OCI-LY7 (cell line): ENCODE measurements around the gene CMTM7. TPM values are rescaled to one million over a fixed set of nuclear protein-coding genes. Genes with fewer than 3 reads are reported as not detected.

Experiments
- BruUV-seq: library from RNA; stranded (reverse); fragments of 400-500 nt; replicated peaks from 2 replicates; lab custom pipeline; 2021; lab: Mats Ljungman, UMichigan
- CTCF ChIA-PET: fragments of 300-600 bp; sonication (Branson Sonifier 250); formaldehyde crosslinking; loops from one replicate; lab custom pipeline; 2022; ENCODE audit warnings: antibody characterized with exemption; ENCODE audit not compliant: unreplicated experiment; lab: Charles Lee
- POLR2A ChIA-PET: fragments of 300-600 bp; sonication (Branson Sonifier 250); formaldehyde crosslinking; loops from one replicate; lab custom pipeline; 2022; ENCODE audit warnings: antibody characterized with exemption; lab: Charles Lee
- DNase-seq: peaks from one replicate; pipeline ENCODE4 v3.0.0-alpha.2; 2015; ENCODE audit warnings: low spot score
- H2AFZ ChIP-seq: fragments of 200-600 bp; sonication (generic), shearing (Covaris generic); 2 replicates; pipeline ENCODE4 v1.6.1; 2014; ENCODE audit warnings: mild to moderate bottlenecking, antibody characterized with exemption, low read length, moderate library complexity
- H3K27ac ChIP-seq: fragments of 200-600 bp; sonication (generic); 2 replicates; pipeline ENCODE4 v1.5.1; 2014; ENCODE audit warnings: mixed run types, low read depth, mild to moderate bottlenecking, moderate library complexity, low read length, inconsistent platforms; ENCODE audit not compliant: poor library complexity, severe bottlenecking
- H3K36me3 ChIP-seq: fragments of 200-600 bp; sonication (generic); 2 replicates; pipeline ENCODE4 v1.6.1; 2014; ENCODE audit warnings: mild to moderate bottlenecking, antibody characterized with exemption, low read length, moderate library complexity, mixed read lengths; ENCODE audit not compliant: insufficient read depth
- H3K4me1 ChIP-seq: fragments of 200-600 bp; sonication (generic); 2 replicates; pipeline ENCODE4 v1.5.1; 2014; ENCODE audit warnings: mild to moderate bottlenecking, low read length; ENCODE audit not compliant: insufficient read depth, poor library complexity, severe bottlenecking
- H3K4me2 ChIP-seq: fragments of 200-600 bp; sonication (generic); 2 replicates; pipeline ENCODE4 v1.6.1; 2014; ENCODE audit warnings: mild to moderate bottlenecking, low read length
- H3K4me3 ChIP-seq: fragments of 200-600 bp; sonication (generic); 2 replicates; pipeline ENCODE4 v1.5.1; 2014; ENCODE audit warnings: mild to moderate bottlenecking, low read depth, low read length; ENCODE audit not compliant: poor library complexity, severe bottlenecking
- H3K79me2 ChIP-seq: fragments of 200-600 bp; sonication (generic); 2 replicates; pipeline ENCODE4 v1.6.1; 2016; ENCODE audit warnings: low read depth, mild to moderate bottlenecking, low read length, moderate library complexity, mixed read lengths; ENCODE audit not compliant: insufficient read depth
- H3K9me2 ChIP-seq: fragments of 200-600 bp; sonication (generic); 2 replicates; pipeline ENCODE4 v1.6.1; 2016; ENCODE audit warnings: mild to moderate bottlenecking, low read length, mixed read lengths; ENCODE audit not compliant: insufficient read depth
- H3K9me3 ChIP-seq: fragments of 200-600 bp; sonication (generic); 2 replicates; pipeline ENCODE4 v1.6.1; 2014; ENCODE audit warnings: mild to moderate bottlenecking, mixed run types, low read length, mixed read lengths
- H4K20me1 ChIP-seq: fragments of 200-600 bp; sonication (generic); 2 replicates; pipeline ENCODE4 v1.6.1; 2014; ENCODE audit warnings: mild to moderate bottlenecking, antibody characterized with exemption, low read length, moderate library complexity, mixed read lengths; ENCODE audit not compliant: insufficient read depth
- EZH2phosphoT487 ChIP-seq: fragments of 200-600 bp; sonication (generic); IDR thresholded peaks from 2 replicates; pipeline ENCODE4 v1.6.1; 2018; ENCODE audit warnings: low read depth, borderline replicate concordance, mild to moderate bottlenecking, mixed run types, antibody characterized with exemption, low read length, moderate library complexity, mixed read lengths
- intact Hi-C: fragments of 100-400 bp; cut with micrococcal nuclease; formaldehyde crosslinking; loops from one replicate; pipeline ENCODE4 v1.10.0; 2022; ENCODE audit not compliant: unreplicated experiment
- total RNA-seq, 2 experiments: library from RNA; depleted of rRNA in 1 of 2; stranded (reverse); fragments of >200 nt in 1 of 2; shearing (Covaris generic) in 1 of 2; gene quantifications; 2 replicates each; pipeline ENCODE4 v1.2.3, GENCODE V29; 2014 to 2022
- TF ChIP-seq, protein P1 (sequence below): fragments of 200-600 bp; sonication (generic); conservative IDR thresholded peaks from 2 replicates; pipeline ENCODE4 v1.5.1; 2014; ENCODE audit warnings: mild to moderate bottlenecking, antibody characterized with exemption, low read length, moderate library complexity, mixed read lengths

CMTM7 gene
- total RNA-seq, 2 experiments from 2014 or later = 16.0 to 19.0 TPM

DNA sequence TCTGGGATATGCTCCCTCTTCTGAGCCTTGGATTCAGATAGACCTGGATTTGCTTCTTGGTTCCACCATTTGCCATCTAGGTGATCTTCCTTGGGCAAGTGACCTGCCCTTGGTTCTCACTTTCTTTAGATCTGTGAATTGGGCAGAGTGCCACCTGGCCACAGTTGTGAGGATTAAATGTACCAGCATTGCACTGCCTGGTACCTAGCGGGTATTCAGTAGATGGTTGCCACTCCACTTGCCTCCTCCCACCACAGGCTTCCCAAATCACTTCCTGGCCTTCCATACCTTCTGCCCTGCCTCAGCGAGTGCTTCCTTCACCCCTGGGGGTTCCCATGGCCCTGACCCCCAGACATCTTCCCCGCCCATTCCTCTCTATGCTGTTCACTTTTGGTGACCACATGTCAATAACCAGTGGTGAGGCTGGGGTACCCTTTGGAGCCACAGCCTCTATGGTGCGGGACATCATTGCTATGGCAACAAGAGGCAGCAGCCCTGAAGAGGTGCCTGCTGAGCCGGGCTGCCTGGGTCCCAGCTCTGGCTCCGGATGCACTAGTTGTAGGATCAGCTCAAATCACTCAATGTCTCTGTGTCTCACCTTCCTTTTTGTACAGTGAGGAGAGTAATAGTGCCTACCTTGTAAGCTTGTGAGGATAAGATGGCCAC is 40.5 kb downstream of the CMTM7 start:
- no peaks in the 10 kb centered on the region for H4K20me1 ChIP-seq
- no peaks in the 10 kb centered on the region for H3K36me3 ChIP-seq
- TF ChIP-seq, protein P1, sequence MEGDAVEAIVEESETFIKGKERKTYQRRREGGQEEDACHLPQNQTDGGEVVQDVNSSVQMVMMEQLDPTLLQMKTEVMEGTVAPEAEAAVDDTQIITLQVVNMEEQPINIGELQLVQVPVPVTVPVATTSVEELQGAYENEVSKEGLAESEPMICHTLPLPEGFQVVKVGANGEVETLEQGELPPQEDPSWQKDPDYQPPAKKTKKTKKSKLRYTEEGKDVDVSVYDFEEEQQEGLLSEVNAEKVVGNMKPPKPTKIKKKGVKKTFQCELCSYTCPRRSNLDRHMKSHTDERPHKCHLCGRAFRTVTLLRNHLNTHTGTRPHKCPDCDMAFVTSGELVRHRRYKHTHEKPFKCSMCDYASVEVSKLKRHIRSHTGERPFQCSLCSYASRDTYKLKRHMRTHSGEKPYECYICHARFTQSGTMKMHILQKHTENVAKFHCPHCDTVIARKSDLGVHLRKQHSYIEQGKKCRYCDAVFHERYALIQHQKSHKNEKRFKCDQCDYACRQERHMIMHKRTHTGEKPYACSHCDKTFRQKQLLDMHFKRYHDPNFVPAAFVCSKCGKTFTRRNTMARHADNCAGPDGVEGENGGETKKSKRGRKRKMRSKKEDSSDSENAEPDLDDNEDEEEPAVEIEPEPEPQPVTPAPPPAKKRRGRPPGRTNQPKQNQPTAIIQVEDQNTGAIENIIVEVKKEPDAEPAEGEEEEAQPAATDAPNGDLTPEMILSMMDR = no peak
- TF ChIP-seq EZH2phosphoT487 = no peak
- no peak overlapping the region for H2AFZ ChIP-seq
- no TSS peak for BruUV-seq
- CTCF ChIA-PET = interaction anchor here (1.3 to 2.2 kb wide), 2 partner anchors 9 to 23 kb away, joined by 3 to 12 read pairs; no protein-coding TSS in a partner anchor
- POLR2A ChIA-PET = interaction anchor here (1.0 to 2.4 kb wide), 6 partner anchors 7 to 56 kb away, joined by 3 to 13 read pairs (median 4); no protein-coding TSS in a partner anchor
- intact Hi-C loops = loop anchor here (2.0 to 10.0 kb wide), 3 partner anchors 31 to 1827 kb away; partner anchors contain the start of genes STT3B and TGFBR2
- peak overlapping the region; percentile 48 for H3K27ac ChIP-seq
- peaks cover 99% of the 10 kb centered on the region for H3K4me1 ChIP-seq
- H3K79me2 ChIP-seq = no peaks in the 10 kb centered on the region; the same call in 1 of the 2 replicates
- no peaks in the 10 kb centered on the region for H3K9me3 ChIP-seq
- peak overlapping the region; percentile 70 for H3K4me2 ChIP-seq
- no peak for DNase-seq
- H3K9me2 ChIP-seq = no peaks in the 10 kb centered on the region
- no peak overlapping the region for H3K4me3 ChIP-seq

DNA sequence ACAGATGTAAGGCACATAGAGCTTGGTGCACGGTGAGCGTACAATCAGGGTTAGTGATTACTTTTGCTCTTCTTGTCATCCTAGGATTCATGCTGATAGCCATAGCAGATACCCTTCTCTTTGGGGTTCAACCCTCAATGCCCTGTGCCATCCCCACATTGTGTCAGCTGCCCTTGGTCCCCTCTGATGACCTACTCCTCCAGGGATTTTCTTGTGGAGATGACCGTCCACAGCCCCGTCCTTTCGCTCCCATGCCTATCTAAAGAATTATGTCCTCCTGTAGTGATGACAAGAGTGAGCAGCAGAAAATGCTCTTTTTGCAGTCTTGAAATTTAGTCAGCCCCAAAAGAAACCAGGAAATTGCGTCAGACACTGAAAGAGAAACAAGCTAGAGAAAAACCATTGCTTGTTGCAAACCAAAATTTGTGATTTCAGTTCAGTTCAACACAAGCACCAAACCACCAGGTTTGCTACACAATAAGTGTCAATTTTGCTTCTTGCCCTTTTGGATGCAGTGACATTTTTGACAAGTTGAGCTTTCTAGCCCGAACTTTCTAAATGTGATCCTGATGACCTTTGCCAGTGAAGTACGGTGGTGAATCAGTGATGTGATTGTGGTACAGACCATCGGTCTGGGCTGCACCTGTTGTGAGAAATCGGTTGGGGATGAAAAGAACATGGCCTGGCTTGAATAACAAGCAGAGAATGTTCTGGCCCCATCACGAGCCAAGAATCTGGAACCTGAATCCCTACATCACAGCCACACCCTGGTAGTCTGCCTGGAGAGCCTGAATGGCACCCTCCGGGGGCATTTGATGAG is 41.3 kb downstream of the CMTM7 start:
- Histone ChIP-seq H2AFZ (peak overlapping the region; percentile 58; the same call in 1 of the 2 replicates), H4K20me1 (no peaks in the 10 kb centered on the region), H3K27ac (peak overlapping the region; percentile 48), H3K4me3 (peak overlapping the region; percentile 39), H3K4me2 (peak overlapping the region; percentile 70), H3K9me2 (no peaks in the 10 kb centered on the region), H3K9me3 (no peaks in the 10 kb centered on the region), H3K4me1 (peaks cover 99% of the 10 kb centered on the region), H3K36me3 (no peaks in the 10 kb centered on the region), H3K79me2 (no peaks in the 10 kb centered on the region; the same call in 1 of the 2 replicates)
- intact Hi-C loops = loop anchor here (2.0 to 10.0 kb wide), 3 partner anchors 32 to 1828 kb away; partner anchors contain the start of genes STT3B and TGFBR2
- peak; percentile 62 for DNase-seq
- ChIA-PET CTCF (interaction anchor here (1.3 to 2.2 kb wide), 2 partner anchors 9 to 22 kb away, joined by 3 to 12 read pairs; no protein-coding TSS in a partner anchor), POLR2A (interaction anchor here (0.8 to 2.4 kb wide), 9 partner anchors 8 to 602 kb away, joined by 3 to 13 read pairs (median 3); no protein-coding TSS in a partner anchor)
- TSS peak; percentile 55 for BruUV-seq
- no peak for TF ChIP-seq EZH2phosphoT487
- TF ChIP-seq, protein P1 = no peak
